Renal cortex interstitium (tissue), 11 donors: Measurements from ENCODE around the gene FARS2. TPM values are rescaled to one million over a fixed set of nuclear protein-coding genes. Genes with fewer than 3 reads are reported as not detected.

ENCODE experiments used
- DNase-seq, 11 donors: peaks; one replicate each; pipeline ENCODE4 v3.0.0-alpha.2; 2013; ENCODE audit warnings: low read depth in 9 of 11, low spot score in 4 of 11; ENCODE audit errors: extremely low read depth in 1 of 11
- polyA plus RNA-seq, 3 donors: library from polyadenylated mRNA; unstranded; fragments of 120-200 nt; gene quantifications; one replicate each; pipeline ENCODE4 v1.2.1, GENCODE V29; 2013; ENCODE audit not compliant: insufficient read length in 3 of 3

FARS2 gene
- polyA plus RNA-seq, 3 donors, result 18.9 to 21.7 (median 20.0) TPM

DNA sequence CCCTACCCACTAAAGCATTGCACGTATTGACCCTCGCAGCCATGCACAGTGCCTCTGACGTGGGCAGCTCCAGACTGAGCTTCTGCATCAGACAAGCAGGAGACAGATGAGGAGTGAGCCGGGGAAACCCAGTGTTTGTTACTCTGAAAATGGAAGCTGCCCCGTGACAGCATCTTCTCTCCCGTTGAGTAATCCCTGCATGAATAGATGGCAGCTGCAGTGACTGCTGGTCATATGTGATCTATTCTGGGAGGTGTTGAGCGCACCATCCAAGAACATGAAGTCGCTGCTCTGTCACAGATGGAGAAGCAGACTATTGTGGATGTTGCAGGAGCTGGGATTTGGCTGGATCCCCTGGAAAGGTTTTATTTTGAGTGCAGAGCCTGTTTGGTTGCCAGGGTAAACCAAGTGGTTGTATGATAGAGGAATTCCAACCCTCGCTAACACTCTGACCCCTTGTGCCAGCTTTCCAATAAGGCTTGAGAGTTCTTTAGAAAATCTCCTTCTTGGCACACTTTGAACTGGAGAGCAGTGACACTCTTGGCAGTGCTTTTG lies 503.2 kb downstream of the FARS2 start:
- no peak for DNase-seq

DNA sequence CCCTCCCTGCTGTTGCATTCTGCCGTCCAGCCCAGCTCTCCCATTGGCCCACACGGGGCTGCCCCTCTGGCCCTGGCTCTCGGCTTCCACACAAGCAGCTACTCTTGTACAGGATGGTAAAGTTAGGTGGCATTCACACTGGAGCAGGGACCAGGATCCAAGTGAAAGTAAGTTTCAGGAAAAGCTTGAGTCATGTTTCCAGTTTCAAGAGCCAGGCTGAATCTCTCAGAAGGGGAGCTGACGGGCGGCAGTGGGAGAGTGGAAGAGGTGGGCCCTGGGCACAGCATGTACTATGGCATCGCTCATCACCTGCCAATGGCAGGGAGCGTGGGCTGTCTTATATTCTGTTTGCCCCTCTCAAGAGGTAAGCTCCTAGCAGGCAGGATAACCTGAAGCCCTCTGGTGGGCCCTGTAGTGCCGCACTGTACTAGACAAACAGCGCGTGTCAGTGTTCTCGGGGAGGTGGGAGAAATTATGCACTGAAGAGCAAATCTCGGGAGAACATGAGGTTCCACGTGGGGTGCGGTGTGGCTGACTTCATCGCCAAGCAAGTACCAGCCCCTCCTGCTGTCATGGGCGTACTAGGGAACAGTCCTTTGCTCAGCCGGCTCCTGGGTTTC lies 503.9 kb downstream of the FARS2 start:
- DNase-seq, result no peak

DNA sequence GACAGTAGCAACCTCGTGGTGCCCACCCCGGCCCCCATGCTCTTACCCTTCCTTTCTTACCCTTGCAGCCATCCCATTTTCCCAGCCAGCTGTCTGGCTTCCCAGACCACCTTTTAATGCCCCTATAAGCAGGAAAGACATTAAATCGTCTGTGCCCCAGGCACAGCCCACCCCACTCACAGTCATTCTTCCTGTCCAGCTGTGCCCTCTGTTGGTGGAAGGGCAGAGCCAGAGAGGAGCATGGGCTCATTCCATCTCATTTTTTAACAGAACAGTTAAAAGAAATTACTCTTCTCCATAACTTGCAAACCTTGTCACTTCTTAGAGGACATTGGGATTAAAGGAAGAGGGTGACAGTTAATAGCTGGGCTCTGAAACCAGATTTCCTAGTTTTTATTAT lies 504.9 kb downstream of the FARS2 start:
- DNase-seq, result no peak

DNA sequence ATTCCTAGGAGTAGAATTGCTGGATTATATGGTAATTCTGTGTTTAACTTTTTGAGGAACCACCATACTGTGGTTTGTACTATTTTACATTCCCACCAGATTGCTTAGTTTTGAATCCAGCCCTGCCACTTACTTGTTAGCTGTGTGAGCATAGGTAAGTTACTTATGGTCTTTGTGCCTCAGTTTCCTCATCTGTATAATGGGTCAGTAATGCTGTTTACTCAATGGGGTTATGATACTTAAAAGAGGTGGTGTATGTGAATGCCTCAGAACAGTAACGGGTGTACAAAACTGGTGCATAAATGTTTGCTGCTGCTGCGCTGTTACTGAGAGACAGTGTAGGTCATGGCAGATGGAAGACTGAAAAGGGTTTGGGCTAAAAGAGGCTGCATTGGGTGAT lies 506.2 kb downstream of the FARS2 start:
- DNase-seq, result no peak

DNA sequence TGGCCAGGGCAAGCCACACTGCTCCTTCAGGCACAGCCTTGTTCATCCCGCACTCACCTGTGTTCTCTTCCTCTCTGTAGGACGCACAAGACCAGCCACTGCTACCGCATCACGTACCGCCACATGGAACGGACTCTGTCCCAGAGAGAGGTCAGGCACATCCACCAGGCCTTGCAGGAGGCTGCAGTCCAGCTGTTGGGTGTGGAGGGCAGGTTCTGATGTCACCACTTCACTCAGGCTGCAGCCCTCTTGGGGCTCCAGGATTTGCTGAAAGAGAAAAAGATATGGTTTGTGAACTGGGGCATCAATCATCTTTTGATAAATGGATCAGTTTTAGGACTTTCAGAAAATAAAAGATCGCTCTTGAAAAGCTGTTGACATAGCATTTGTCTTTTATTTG lies 509.9 kb downstream of the FARS2 start:
- DNase-seq, result no peak

DNA sequence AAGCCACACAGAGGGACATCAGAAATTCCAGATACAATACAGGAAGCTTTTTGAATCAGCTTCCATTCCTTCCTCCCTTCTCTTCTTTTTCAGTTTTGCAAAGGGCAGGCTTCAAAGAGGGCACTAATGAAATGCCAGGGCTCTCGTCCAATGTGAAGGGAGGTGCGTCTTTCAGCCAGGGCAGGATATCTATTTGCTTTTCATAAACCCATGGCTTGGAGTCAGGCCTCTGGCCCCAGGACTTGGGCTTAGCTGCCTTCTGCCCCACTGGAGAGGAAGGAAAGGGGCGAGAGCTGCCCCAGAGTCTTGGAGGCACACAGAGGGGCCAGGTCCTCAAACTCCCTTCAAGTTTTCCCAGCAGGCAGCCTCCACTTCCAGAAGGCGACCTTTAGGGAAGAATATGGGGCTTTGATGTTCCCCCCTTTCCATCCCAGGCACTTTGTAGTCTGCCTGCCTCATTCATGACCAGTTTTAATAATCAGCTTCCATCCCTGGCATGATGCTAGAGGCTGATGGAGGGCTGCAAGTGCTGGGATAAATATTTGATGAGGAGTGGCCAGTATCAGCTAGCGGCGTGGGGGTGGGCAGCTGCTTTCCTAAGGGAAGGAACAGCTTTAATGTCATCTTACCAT lies 510.6 kb downstream of the FARS2 start:
- no peak for DNase-seq

DNA sequence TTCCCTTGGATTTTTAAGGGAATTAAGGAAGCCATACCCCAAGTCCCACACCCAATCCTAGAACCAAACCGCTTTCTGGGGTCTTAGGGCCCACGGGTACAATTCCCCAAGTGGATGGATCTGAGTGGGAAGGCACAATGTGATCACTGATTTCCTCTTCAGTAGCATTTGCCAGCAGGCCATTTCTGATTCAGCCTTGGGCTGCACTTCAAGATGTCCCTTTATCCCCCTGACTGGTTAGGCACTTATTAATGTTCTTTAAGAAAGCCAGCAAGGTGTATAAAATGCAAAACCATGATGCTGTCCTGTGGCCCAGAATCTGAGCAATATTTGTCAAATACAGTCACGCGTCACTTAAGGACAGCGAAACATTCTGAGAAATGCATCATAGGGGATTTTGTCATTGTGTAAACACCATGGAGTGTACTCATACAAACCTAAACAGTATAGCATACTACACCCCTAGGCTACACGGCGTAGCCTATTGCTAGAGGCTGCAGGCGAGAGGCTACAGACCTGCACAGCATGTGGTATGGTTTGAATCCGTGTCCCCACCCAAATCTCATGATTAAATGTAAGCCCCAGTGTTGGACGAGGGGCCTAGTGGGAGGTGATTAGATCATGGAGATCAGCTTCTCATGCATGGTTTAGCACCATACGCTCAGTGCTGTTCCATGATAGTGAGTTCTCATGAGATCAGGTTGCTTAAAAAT lies 511.3 kb downstream of the FARS2 start:
- DNase-seq, result no peak

DNA sequence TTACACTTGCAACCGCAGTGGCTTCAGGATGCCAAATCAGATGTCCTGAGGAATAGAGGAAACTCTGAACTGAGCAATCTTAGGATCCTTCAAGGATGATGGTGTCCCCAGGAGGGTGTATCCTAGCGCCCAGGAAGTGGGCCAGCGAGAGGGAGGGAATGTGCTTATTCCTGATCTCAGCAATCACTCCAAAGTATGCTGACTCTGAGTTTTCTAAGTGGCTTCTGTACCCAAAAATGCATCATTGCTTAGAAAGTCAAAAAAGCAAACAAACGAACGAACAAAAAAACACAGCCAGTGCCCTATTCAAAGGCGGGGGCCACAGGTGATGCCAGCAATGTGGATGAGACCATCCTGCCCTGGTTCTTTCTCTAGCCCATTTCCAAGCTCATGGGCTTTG lies 514.8 kb downstream of the FARS2 start:
- no peak for DNase-seq

DNA sequence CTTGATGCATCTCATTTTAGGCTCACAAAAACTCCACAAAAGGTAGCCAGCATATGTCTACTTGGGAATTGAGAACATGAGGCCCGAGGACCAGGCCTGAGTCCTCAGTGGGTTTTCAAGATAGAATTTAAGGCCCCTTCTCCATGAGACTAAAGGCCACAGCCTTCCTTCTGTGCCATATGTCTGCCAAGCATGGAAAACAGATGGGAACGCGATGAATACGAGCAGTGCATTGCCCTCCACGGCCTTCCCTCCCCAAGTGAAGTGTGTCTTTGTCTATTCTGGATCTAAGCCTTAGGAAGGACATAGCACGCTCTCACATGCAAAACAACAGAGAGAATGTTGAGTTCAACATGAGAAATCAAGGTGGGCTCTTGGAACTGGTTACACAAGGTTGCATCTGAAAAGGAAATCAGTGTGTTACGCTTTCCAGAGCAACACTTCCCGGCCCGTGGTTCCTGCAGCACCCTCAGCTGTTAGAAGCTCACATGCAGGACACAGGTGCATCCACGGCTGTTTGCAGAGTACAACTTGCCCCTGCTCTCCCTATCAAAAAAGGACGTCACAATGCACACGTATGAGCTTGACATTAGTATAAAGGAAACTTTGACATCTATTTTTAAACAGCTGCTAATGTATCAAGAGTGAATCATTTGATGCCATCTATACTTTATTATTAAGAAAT lies 515.5 kb downstream of the FARS2 start:
- DNase-seq, result no peak

DNA sequence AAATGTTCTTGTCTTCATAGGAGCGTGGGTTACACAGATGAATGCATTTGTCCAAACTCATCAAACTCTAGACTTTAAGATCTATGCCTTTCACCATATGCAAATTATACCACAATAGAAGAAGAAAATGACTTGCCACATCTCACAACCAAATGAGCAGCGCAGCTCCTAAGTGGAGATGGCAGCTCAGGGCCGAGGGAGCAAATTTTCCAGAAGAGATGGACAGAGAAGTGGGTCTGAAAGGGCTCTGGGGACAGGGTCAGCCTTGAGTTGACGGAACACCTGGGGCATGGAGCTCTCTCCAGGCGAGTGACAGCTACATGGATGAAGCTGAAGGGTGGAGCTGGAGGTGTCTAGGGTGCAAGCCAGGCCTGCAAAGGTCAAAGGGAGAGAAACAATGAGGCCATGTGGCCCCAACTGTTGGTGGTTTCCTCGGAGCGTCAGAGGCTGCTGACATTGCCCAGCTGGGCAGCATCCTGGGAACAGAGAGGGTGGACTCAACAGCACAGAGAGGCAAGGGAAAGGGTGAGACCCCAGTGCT lies 517.1 kb downstream of the FARS2 start:
- DNase-seq, result no peak

DNA sequence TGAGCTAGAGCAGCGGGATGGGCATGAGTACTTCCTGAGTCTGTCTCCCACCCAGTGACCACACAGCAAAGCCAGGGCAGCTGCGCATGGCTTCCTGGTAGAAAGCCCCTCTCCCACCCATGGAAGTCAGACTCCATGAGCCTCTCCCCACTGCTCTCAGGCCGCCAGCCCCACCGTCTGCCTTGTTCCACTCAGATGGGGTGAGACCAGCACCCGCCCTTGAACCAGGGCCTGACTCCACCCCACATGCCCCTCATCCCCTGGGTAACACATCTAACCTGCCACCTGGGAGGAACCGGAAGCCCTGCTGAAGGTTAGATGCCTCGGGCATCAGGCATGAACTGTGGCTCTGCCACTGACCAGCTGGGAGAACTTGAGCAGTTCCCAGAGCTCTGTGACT lies 517.6 kb downstream of the FARS2 start:
- no peak for DNase-seq

DNA sequence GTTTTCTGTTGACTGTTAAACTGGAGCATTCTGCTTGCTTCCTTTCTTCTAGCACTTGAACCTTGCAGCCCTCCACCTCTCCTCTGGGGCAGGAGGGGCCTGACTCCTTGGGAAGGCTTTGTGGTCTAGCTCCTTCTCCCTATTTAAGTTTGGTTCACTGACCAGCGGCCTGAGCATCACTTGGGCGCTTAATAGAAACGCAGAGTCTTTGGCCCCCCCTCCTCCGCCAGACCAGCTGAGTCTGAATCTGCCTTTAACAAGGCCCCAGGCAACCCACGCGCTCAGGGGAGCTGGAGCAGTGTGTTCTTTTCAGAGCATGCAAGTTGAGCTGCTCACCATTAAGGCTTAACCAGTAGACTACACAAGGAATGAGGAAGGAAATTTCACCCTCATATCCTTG lies 519.7 kb downstream of the FARS2 start:
- DNase-seq, result no peak

DNA sequence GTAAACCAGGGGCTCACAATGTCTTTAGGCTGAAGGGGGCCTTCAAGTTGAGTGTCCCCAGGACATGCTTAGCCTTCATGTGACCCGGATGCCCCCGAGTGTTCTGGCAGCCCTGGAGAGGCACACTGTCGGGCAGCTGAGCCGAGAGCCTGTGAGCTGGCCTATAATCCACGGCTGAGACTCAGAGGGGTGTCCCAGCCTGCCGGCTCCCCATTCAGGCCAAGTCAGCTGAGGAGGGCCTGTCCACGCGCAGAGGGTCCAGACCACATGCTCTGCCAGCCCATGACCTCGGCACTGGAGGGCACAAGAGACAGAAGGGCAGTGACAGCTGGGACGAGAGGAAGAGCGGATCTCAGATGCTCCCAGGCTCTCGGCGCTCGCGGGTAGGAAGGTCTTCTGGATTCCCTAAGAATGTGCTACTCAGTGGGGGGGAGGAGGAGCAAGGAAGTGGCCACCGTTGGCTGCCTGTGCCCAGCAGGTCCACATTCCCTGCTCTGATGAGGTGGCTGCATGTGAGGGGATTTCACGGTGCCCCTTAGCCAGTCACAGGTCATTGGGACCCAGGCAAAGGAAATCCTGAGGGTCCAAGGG lies 520.7 kb downstream of the FARS2 start:
- DNase-seq, result no peak

DNA sequence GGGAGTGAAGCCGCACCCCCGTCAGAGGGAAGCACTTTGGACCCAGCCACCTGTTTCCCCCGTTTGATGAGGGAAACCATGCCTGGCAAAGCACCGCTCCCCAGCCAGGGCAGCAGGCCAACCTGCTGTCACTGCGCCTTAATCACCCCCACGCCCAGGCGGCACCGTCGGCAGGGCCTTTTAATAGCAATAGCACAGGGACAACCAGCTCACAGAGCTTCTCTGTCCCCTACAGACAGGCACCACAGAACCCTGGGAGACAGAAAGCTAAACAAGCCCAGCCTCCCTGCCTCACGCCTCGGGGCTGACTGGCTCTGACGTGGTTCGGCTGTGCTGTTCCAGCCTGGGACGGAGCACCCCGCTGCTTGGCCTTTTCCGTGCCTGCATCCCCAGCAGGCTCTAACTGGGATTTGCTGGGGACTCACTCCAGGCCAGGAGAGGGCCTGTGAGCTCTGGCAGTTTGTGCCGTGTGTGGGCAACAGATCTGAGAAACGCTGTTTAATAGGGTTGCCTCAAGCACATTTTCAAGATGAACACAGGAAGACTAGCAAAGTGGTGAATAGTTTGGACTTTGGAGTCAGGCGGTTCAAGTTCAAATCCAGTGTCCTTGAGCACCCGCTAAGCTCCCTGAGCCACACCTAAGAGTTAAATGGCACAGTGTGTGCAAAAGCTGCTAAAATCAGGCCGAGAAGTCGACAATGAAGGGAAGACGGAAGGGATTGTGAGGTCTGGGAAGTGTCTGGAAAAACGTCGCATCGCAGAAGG lies 521.7 kb downstream of the FARS2 start:
- no peak for DNase-seq

DNA sequence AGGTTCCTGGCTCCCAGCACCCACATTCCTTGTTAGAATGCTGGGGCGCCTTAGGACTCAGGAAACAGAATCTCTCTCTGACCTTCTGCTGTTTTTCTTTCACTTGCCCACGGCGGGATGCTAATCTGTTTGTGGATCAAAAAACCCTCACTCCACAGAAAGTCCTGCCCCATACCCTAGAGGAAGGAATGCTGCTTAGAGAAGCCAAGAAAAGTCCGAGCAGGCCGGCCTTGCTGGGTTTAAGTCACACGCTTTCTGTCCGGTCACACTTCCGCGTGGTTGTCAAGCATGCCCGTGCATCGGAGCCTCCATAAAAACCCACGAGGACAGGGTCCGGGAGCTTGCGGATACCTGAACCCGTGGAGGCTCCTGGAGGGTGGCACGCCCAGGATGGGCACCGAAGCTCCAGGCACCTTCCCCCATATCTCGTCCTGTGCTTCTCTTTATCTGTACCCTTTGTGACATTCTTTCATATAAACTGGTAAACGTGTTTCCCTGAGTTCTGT lies 522.3 kb downstream of the FARS2 start:
- DNase-seq, result no peak

DNA sequence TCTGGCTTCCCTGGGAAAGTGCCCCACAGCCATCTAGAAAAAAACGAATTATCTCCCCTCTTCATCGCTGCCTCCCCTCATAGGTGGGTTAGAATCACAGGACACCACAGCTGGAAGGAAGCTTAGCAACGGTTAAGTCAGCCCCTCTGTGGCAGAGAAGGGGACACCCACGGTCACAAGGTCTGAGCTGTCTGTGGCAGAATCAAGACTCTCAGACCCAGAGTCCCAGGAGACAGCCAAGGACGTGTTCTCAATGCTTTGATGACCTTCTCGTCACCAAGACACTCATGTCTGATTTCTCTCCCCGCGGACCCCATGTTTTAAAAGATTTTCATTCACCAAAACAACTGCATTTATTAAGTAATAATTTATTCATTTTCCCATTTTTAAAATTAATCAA lies 523.9 kb downstream of the FARS2 start:
- DNase-seq, result no peak

DNA sequence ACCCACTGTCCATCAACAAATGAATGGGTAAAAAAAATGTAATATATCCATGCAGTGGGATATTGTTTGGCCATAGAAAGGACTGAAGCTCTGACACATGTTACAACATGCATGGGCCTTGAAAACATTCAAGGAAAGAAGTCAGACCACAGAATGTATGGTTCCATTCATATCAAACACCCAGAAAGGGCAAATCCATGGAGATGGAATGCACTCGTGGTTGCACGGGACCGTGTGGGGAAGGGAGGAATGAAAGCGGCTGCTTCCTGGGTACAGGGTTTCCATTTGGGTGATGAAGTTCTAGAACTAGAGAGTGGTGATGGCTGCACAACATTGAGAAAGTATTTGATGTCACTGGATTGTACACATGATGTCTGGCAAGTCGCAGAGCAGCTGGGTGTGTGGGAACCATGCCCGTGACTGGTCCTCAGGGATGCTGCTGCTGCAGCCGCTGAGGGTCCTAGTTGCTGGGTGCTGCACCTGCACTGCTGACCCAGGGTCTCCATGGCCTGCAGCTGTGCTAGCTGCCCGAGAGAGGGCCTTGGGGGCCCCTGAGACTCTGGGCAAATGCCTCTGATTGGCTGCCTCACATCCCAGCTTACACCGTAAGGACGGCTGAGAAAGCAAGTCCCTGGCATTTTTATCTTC lies 525.1 kb downstream of the FARS2 start:
- DNase-seq, result no peak
